Adrenal gland (tissue), 12 donors: Measurements from ENCODE around the gene GIMD1. TPM values are rescaled to one million over a fixed set of nuclear protein-coding genes. Genes with fewer than 3 reads are reported as not detected.

ENCODE experiments used
- DNase-seq, 7 donors: peaks; one replicate each; pipeline ENCODE4 v3.0.0-alpha.2; 2019 to 2020
- H3K27ac ChIP-seq, 5 donors: fragments of 200-600 bp; sonication (generic) in 4 of 5; 1 replicate in 3 of 5; 2 replicates in 2 of 5; pipeline versions ENCODE4 v1.5.1 to v1.8.0; 2016 to 2020; ENCODE audit warnings: mild to moderate bottlenecking in 1 of 5
- H3K27me3 ChIP-seq: fragments of 200-600 bp; 2 replicates; pipeline ENCODE4 v1.8.0; 2021
- H3K36me3 ChIP-seq, 2 donors: fragments of 200-600 bp; replicated peaks in 1 of 2; 1 replicate in 1 of 2; 2 replicates in 1 of 2; pipeline versions ENCODE4 v1.5.1 to v1.8.0; 2018 to 2022
- H3K4me1 ChIP-seq, 2 donors: fragments of 200-600 bp; replicated peaks in 1 of 2; 1 replicate in 1 of 2; 2 replicates in 1 of 2; pipeline versions ENCODE4 v1.5.1 to v1.8.0; 2018 to 2021
- H3K4me3 ChIP-seq, 4 donors: fragments of 200-600 bp; sonication (generic) in 3 of 4; one replicate each; pipeline ENCODE4 v1.5.1; 2016 to 2018
- H3K9me3 ChIP-seq, 3 donors: fragments of 200-600 bp; sonication (generic) in 1 of 3; replicated peaks in 1 of 3; 1 replicate in 2 of 3; 2 replicates in 1 of 3; pipeline versions ENCODE4 v1.5.1 to v1.8.0; 2016 to 2021
- CTCF ChIP-seq, 6 experiments: fragments of 450-650 bp in 4 of 6; fragments of 200-600 bp in 2 of 6; sonication (generic) in 1 of 6; IDR thresholded peaks; 1 replicate in 5 of 6; 2 replicates in 1 of 6; pipeline versions ENCODE4 v1.5.1 to v1.8.0; 2016 to 2021; ENCODE audit warnings: antibody characterized with exemption in 6 of 6, mild to moderate bottlenecking in 2 of 6, moderate library complexity in 1 of 6
- POLR2A ChIP-seq, 2 donors: fragments of 450-650 bp; IDR thresholded peaks; one replicate each; pipeline ENCODE4 v1.6.1; 2017; ENCODE audit warnings: antibody characterized with exemption in 2 of 2, mild to moderate bottlenecking in 2 of 2, moderate library complexity in 1 of 2
- WGBS, 4 donors: extraction: QIAGEN DNeasy Blood & Tissue Kit in 2 of 4; methylation state at CpG; one replicate each; pipeline versions ENCODE4 v1.1.5 to v1.1.7; 2013 to 2017; 5-methylcytosine and 5-hydroxymethylcytosine counted together
- intact Hi-C, 2 donors: fragments of 100-400 bp; cut with DNase I; formaldehyde crosslinking; loops; one replicate each; pipeline versions ENCODE4 v1.14.1 to v1.15.0; 2022 to 2023
- polyA plus RNA-seq, 3 donors: library from polyadenylated mRNA; stranded (reverse); fragments of 200-250 nt in 2 of 3; fragments of 350-450 nt in 1 of 3; fragmentation: Illumina TruSeq in 1 of 3; extraction: RNeasy Lipid Tissue Mini Kit (QIAGEN cat#74804) in 1 of 3; gene quantifications; one replicate each; pipeline ENCODE4 v1.2.3, GENCODE V29; 2013 to 2014
- total RNA-seq, 9 donors: library from RNA; depleted of rRNA in 4 of 9; stranded (reverse); fragments of >200 nt in 4 of 9; fragments of 120-200 nt in 1 of 9; fragmentation: NEBNext Ultra II Directional in 1 of 9; extraction: Animal tissue kit (Norgen Biotek cat#: 25700) in 1 of 9; gene quantifications; one replicate each; pipeline versions ENCODE4 v1.1.0 to v1.2.4, GENCODE V29; 2013 to 2023
- donor health status: healthy with polysubstance abuse.
- donor health status: Bipolar disorder and iron deficiency.
- donor health status: DM: yes; HTN: yes; CAD: no.
- donor health status: DM: no; HTN: no; CAD: no.
- donor health status: DM: no; HTN: no; CAD: no.
- donor health status: DM: yes; HTN: yes; CAD: no.

GIMD1 gene
- total and polyA plus RNA-seq, 12 donors: not detected

- peaks cover 0 to 17% of the 10 kb centered on the region in 2 donors for H3K36me3 ChIP-seq
- no peak for TF ChIP-seq POLR2A (IDR thresholded peaks at IDR 0.05)
- no peak for TF ChIP-seq CTCF (IDR thresholded peaks at IDR 0.05)
- WGBS, 4 donors: 92 to 96% (median 93%) methylated on average over 2 of the region's 2 CpGs
- no peak overlapping the region for H3K4me3 ChIP-seq
- no peak for DNase-seq
- no peaks in the 10 kb centered on the region for H3K27me3 ChIP-seq
- peaks cover 0 to 9% (median 0%) of the 10 kb centered on the region in 3 donors for H3K9me3 ChIP-seq
- H3K4me1 ChIP-seq: peaks cover 0 to 19% of the 10 kb centered on the region in 2 donors
- intact Hi-C loops: no loop called here
- H3K27ac ChIP-seq: no peak overlapping the region
These were observed 24.5 kb downstream of the GIMD1 start for GRCh38 chr4:106343865-106344646.

- H3K9me3 ChIP-seq: peaks cover 0 to 5% (median 0%) of the 10 kb centered on the region in 3 donors
- WGBS, 4 donors: 93 to 99% (median 94%) methylated on average over 1 of the region's 1 CpG
- H3K27ac ChIP-seq: no peak overlapping the region
- TF ChIP-seq CTCF (IDR thresholded peaks at IDR 0.05) (no peak), POLR2A (IDR thresholded peaks at IDR 0.05) (no peak)
- no peak overlapping the region for H3K4me3 ChIP-seq
- intact Hi-C loops: no loop called here
- peaks cover 0 to 19% of the 10 kb centered on the region in 2 donors for H3K4me1 ChIP-seq
- H3K27me3 ChIP-seq: no peaks in the 10 kb centered on the region
- no peak for DNase-seq
- H3K36me3 ChIP-seq: peaks cover 0 to 25% of the 10 kb centered on the region in 2 donors
These were observed 27.8 kb downstream of the GIMD1 start for GRCh38 chr4:106340774-106341173.

- TF ChIP-seq POLR2A (IDR thresholded peaks at IDR 0.05): no peak
- no peak for TF ChIP-seq CTCF (IDR thresholded peaks at IDR 0.05)
- no peaks in the 10 kb centered on the region for H3K9me3 ChIP-seq
- 76 to 96% (median 94%) methylated on average over 4 of the region's 4 CpGs for WGBS, 4 donors
- no peak overlapping the region for H3K27ac ChIP-seq
- no peaks in the 10 kb centered on the region for H3K27me3 ChIP-seq
- H3K4me1 ChIP-seq: peaks cover 0 to 7% of the 10 kb centered on the region in 2 donors
- DNase-seq: no peak
- intact Hi-C loops: no loop called here
- no peak overlapping the region for H3K4me3 ChIP-seq
- peaks cover 0 to 25% of the 10 kb centered on the region in 2 donors for H3K36me3 ChIP-seq
These were observed 29.1 kb downstream of the GIMD1 start for GRCh38 chr4:106339431-106339830.

- H3K36me3 ChIP-seq: peaks cover 0 to 25% of the 10 kb centered on the region in 2 donors
- intact Hi-C loops: no loop called here
- TF ChIP-seq POLR2A (IDR thresholded peaks at IDR 0.05) (no peak), CTCF (IDR thresholded peaks at IDR 0.05) (no peak)
These were observed 29.9 kb downstream of the GIMD1 start for GRCh38 chr4:106338671-106339070.

More at GRCh38 chr4:106338671-106339070, 29.9 kb downstream of the GIMD1 start:
- no peaks in the 10 kb centered on the region for H3K9me3 ChIP-seq
- H3K4me3 ChIP-seq: no peak overlapping the region
- H3K4me1 ChIP-seq: no peaks in the 10 kb centered on the region
- H3K27me3 ChIP-seq: no peaks in the 10 kb centered on the region
- WGBS, 4 donors: 97 to 100% (median 99%) methylated on average over 3 of the region's 3 CpGs
- no peak for DNase-seq
- no peak overlapping the region for H3K27ac ChIP-seq
